OCI-LY7 (cell line): ENCODE measurements around the gene DNASE1L1. TPM values are rescaled to one million over a fixed set of nuclear protein-coding genes. Genes with fewer than 3 reads are reported as not detected.

Experiments
- BruUV-seq: library from RNA; stranded (reverse); fragments of 400-500 nt; replicated peaks from 2 replicates; lab custom pipeline; 2021; lab: Mats Ljungman, UMichigan
- CTCF ChIA-PET: fragments of 300-600 bp; sonication (Branson Sonifier 250); formaldehyde crosslinking; loops from one replicate; lab custom pipeline; 2022; ENCODE audit warnings: antibody characterized with exemption; ENCODE audit not compliant: unreplicated experiment; lab: Charles Lee
- POLR2A ChIA-PET: fragments of 300-600 bp; sonication (Branson Sonifier 250); formaldehyde crosslinking; loops from one replicate; lab custom pipeline; 2022; ENCODE audit warnings: antibody characterized with exemption; lab: Charles Lee
- DNase-seq: peaks from one replicate; pipeline ENCODE4 v3.0.0-alpha.2; 2015; ENCODE audit warnings: low spot score
- H2AFZ ChIP-seq: fragments of 200-600 bp; sonication (generic), shearing (Covaris generic); 2 replicates; pipeline ENCODE4 v1.6.1; 2014; ENCODE audit warnings: mild to moderate bottlenecking, antibody characterized with exemption, low read length, moderate library complexity
- H3K27ac ChIP-seq: fragments of 200-600 bp; sonication (generic); 2 replicates; pipeline ENCODE4 v1.5.1; 2014; ENCODE audit warnings: mixed run types, low read depth, mild to moderate bottlenecking, moderate library complexity, low read length, inconsistent platforms; ENCODE audit not compliant: poor library complexity, severe bottlenecking
- H3K36me3 ChIP-seq: fragments of 200-600 bp; sonication (generic); 2 replicates; pipeline ENCODE4 v1.6.1; 2014; ENCODE audit warnings: mild to moderate bottlenecking, antibody characterized with exemption, low read length, moderate library complexity, mixed read lengths; ENCODE audit not compliant: insufficient read depth
- H3K4me1 ChIP-seq: fragments of 200-600 bp; sonication (generic); 2 replicates; pipeline ENCODE4 v1.5.1; 2014; ENCODE audit warnings: mild to moderate bottlenecking, low read length; ENCODE audit not compliant: insufficient read depth, poor library complexity, severe bottlenecking
- H3K4me2 ChIP-seq: fragments of 200-600 bp; sonication (generic); 2 replicates; pipeline ENCODE4 v1.6.1; 2014; ENCODE audit warnings: mild to moderate bottlenecking, low read length
- H3K4me3 ChIP-seq: fragments of 200-600 bp; sonication (generic); 2 replicates; pipeline ENCODE4 v1.5.1; 2014; ENCODE audit warnings: mild to moderate bottlenecking, low read depth, low read length; ENCODE audit not compliant: poor library complexity, severe bottlenecking
- H3K79me2 ChIP-seq: fragments of 200-600 bp; sonication (generic); 2 replicates; pipeline ENCODE4 v1.6.1; 2016; ENCODE audit warnings: low read depth, mild to moderate bottlenecking, low read length, moderate library complexity, mixed read lengths; ENCODE audit not compliant: insufficient read depth
- H3K9me2 ChIP-seq: fragments of 200-600 bp; sonication (generic); 2 replicates; pipeline ENCODE4 v1.6.1; 2016; ENCODE audit warnings: mild to moderate bottlenecking, low read length, mixed read lengths; ENCODE audit not compliant: insufficient read depth
- H3K9me3 ChIP-seq: fragments of 200-600 bp; sonication (generic); 2 replicates; pipeline ENCODE4 v1.6.1; 2014; ENCODE audit warnings: mild to moderate bottlenecking, mixed run types, low read length, mixed read lengths
- H4K20me1 ChIP-seq: fragments of 200-600 bp; sonication (generic); 2 replicates; pipeline ENCODE4 v1.6.1; 2014; ENCODE audit warnings: mild to moderate bottlenecking, antibody characterized with exemption, low read length, moderate library complexity, mixed read lengths; ENCODE audit not compliant: insufficient read depth
- EZH2phosphoT487 ChIP-seq: fragments of 200-600 bp; sonication (generic); IDR thresholded peaks from 2 replicates; pipeline ENCODE4 v1.6.1; 2018; ENCODE audit warnings: low read depth, borderline replicate concordance, mild to moderate bottlenecking, mixed run types, antibody characterized with exemption, low read length, moderate library complexity, mixed read lengths
- intact Hi-C: fragments of 100-400 bp; cut with micrococcal nuclease; formaldehyde crosslinking; loops from one replicate; pipeline ENCODE4 v1.10.0; 2022; ENCODE audit not compliant: unreplicated experiment
- total RNA-seq, 2 experiments: library from RNA; depleted of rRNA in 1 of 2; stranded (reverse); fragments of >200 nt in 1 of 2; shearing (Covaris generic) in 1 of 2; gene quantifications; 2 replicates each; pipeline ENCODE4 v1.2.3, GENCODE V29; 2014 to 2022
- TF ChIP-seq, protein P1 (sequence below): fragments of 200-600 bp; sonication (generic); conservative IDR thresholded peaks from 2 replicates; pipeline ENCODE4 v1.5.1; 2014; ENCODE audit warnings: mild to moderate bottlenecking, antibody characterized with exemption, low read length, moderate library complexity, mixed read lengths

The DNASE1L1 gene
- total RNA-seq, 2 experiments from 2014 or later, result 23.1 to 30.1 TPM

DNA sequence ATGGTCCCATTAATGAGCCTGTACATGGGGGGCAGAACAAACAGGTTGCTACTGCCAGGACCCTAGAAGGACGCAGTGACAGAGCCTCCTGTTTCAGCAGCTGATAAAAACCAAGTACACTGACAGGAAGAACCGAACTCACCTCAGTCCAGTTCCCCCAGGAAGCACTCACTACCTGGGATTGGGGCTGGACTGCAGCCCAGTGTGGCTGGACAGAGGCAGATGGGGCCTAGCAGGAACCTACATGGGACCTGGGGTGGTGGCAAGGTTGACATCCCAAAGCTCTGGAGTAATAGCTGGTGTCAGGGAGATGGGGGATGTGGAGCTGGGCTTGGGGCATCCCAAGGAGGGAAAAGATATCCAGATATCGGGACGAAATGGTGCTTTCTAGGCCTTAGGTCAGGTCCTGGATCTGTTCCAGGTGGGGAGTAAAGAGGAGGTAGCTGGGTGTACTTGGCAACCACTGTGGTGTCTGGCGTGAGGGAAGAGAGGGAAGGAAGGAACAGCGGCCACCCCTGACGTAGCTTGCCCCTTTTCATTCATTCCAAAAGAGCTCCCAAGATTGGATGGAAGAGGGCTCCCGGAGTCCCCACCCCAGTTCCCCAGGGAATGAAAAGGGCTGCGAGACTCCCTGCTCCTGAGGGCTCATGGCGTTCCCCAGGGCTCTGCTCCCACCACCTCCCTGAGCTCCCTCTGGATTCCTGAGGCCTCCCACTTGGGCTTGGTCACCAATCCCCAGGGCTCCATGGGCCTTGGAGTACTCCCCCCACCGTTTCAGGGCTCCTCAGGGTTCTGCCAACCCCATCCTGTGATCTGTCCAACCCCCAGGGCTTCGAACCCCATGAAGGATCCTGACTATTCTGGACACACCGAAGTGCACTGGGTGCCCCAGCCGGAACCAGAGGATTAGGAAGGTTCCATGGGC, 25.4 kb downstream of the DNASE1L1 start:
- Histone ChIP-seq H3K36me3 (peaks cover 4% of the 10 kb centered on the region; the same call in 1 of the 2 replicates), H3K4me3 (no peak overlapping the region), H3K27ac (no peak overlapping the region), H3K9me3 (no peaks in the 10 kb centered on the region), H3K79me2 (peaks cover 13% of the 10 kb centered on the region), H3K4me1 (peaks cover 11% of the 10 kb centered on the region), H3K4me2 (no peak overlapping the region), H3K9me2 (no peaks in the 10 kb centered on the region), H2AFZ (no peak overlapping the region), H4K20me1 (no peaks in the 10 kb centered on the region)
- BruUV-seq, result no TSS peak
- ChIA-PET CTCF (no interaction called here), POLR2A (no interaction called here)
- no peak for DNase-seq
- TF ChIP-seq EZH2phosphoT487, result no peak
- TF ChIP-seq, protein P1, sequence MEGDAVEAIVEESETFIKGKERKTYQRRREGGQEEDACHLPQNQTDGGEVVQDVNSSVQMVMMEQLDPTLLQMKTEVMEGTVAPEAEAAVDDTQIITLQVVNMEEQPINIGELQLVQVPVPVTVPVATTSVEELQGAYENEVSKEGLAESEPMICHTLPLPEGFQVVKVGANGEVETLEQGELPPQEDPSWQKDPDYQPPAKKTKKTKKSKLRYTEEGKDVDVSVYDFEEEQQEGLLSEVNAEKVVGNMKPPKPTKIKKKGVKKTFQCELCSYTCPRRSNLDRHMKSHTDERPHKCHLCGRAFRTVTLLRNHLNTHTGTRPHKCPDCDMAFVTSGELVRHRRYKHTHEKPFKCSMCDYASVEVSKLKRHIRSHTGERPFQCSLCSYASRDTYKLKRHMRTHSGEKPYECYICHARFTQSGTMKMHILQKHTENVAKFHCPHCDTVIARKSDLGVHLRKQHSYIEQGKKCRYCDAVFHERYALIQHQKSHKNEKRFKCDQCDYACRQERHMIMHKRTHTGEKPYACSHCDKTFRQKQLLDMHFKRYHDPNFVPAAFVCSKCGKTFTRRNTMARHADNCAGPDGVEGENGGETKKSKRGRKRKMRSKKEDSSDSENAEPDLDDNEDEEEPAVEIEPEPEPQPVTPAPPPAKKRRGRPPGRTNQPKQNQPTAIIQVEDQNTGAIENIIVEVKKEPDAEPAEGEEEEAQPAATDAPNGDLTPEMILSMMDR, result no peak
- intact Hi-C loops, result no loop called here

DNA sequence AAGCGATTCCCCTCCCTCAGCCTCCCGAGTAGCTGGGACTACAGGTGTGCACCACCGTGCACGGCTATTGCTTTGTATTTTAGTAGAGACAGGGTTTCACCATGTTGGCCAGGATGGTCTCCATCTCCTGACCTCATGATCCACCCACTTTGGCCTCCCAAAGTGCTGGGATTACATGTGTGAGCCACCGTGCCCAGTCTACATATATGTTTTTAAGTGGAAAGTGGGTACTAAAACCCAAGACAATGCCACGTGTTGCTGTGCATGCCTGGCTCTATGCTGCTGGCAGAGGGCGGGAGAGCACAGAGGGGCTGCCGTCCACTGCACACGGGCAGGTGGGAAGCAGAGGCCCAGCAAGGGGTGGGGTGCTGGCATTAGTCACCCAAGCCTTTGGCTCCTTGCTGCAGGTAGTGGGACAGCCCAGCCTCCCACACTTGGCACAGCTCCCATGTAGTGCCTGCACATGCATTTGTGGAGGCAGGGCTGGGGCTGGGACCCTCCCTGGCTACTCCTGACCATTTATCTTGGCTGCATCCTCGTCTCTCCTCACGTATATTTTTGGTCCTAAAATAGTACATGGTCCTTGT, 26.5 kb downstream of the DNASE1L1 start:
- BruUV-seq, result no TSS peak
- peaks cover 4% of the 10 kb centered on the region; the same call in 1 of the 2 replicates for H3K36me3 ChIP-seq
- no peaks in the 10 kb centered on the region for H3K9me3 ChIP-seq
- H3K79me2 ChIP-seq, result peaks cover 13% of the 10 kb centered on the region
- H3K9me2 ChIP-seq, result no peaks in the 10 kb centered on the region
- no peaks in the 10 kb centered on the region for H4K20me1 ChIP-seq
- H3K4me1 ChIP-seq, result peaks cover 15% of the 10 kb centered on the region
- TF ChIP-seq, protein P1, result no peak
- TF ChIP-seq EZH2phosphoT487, result no peak
- POLR2A ChIA-PET, result no interaction called here
- CTCF ChIA-PET, result no interaction called here
- H2AFZ ChIP-seq, result no peak overlapping the region
- no peak overlapping the region for H3K4me3 ChIP-seq
- no peak overlapping the region for H3K4me2 ChIP-seq
- no peak overlapping the region for H3K27ac ChIP-seq
- intact Hi-C loops, result no loop called here
- DNase-seq, result no peak
